Trophoblast cell (in vitro differentiated cells and primary cell): ENCODE data around the gene UPK3B.
"Not testable (repeated sequence)": the region's sequence is repeated elsewhere in the genome, so short reads cannot be mapped to it uniquely, and the experiment has no call there.

Experiments used
- DNase-seq, 2 donors: peaks; one replicate each; pipeline ENCODE4 v3.0.0-alpha.2; 2016
- H2AFZ ChIP-seq: 2 replicates; pipeline ENCODE4 v1.6.1; 2013; ENCODE audit warnings: low read length, moderate library complexity, mild to moderate bottlenecking; ENCODE audit not compliant: insufficient read depth, poor library complexity
- H2AK5ac ChIP-seq: 2 replicates; pipeline ENCODE4 v1.6.1; 2013; ENCODE audit warnings: mild to moderate bottlenecking, low read length
- H2BK120ac ChIP-seq: 2 replicates; pipeline ENCODE4 v1.6.1; 2013; ENCODE audit warnings: low read length, mild to moderate bottlenecking, moderate library complexity; ENCODE audit not compliant: insufficient read depth, poor library complexity
- H2BK12ac ChIP-seq: 2 replicates; pipeline ENCODE4 v1.6.1; 2013; ENCODE audit warnings: mild to moderate bottlenecking, low read length, moderate library complexity
- H2BK5ac ChIP-seq: 2 replicates; pipeline ENCODE4 v1.6.1; 2013; ENCODE audit warnings: low read length, low read depth, moderate library complexity, mild to moderate bottlenecking; ENCODE audit not compliant: poor library complexity
- H3K14ac ChIP-seq: 2 replicates; pipeline ENCODE4 v1.6.1; 2013; ENCODE audit warnings: mild to moderate bottlenecking, low read length
- H3K18ac ChIP-seq: 2 replicates; pipeline ENCODE4 v1.6.1; 2013; ENCODE audit warnings: mild to moderate bottlenecking, low read length
- H3K23ac ChIP-seq: 2 replicates; pipeline ENCODE4 v1.6.1; 2013; ENCODE audit warnings: low read length
- H3K27ac ChIP-seq: 2 replicates; pipeline ENCODE4 v1.5.1; 2013; ENCODE audit warnings: low read depth, mild to moderate bottlenecking, inconsistent platforms, low read length, moderate library complexity
- H3K27me3 ChIP-seq: 2 replicates; pipeline ENCODE4 v1.6.1; 2013; ENCODE audit warnings: inconsistent platforms, mild to moderate bottlenecking, low read length, moderate library complexity; ENCODE audit not compliant: insufficient read depth
- H3K36me3 ChIP-seq, 2 experiments: 1 replicate in 1 of 2; 2 replicates in 1 of 2; pipeline ENCODE4 v1.6.1; 2013; ENCODE audit warnings: low read length in 2 of 2, mild to moderate bottlenecking in 2 of 2, moderate library complexity in 1 of 2; ENCODE audit not compliant: insufficient read depth in 2 of 2, control insufficient read depth in 1 of 2
- H3K4ac ChIP-seq: 2 replicates; pipeline ENCODE4 v1.6.1; 2013; ENCODE audit warnings: low read depth, mild to moderate bottlenecking, low read length, moderate library complexity
- H3K4me1 ChIP-seq, 2 experiments: 1 replicate in 1 of 2; 2 replicates in 1 of 2; pipeline ENCODE4 v1.6.1; 2013; ENCODE audit warnings: low read length in 2 of 2, mild to moderate bottlenecking in 2 of 2, moderate library complexity in 1 of 2; ENCODE audit not compliant: insufficient read depth in 2 of 2, control insufficient read depth in 1 of 2
- H3K4me2 ChIP-seq: 2 replicates; pipeline ENCODE4 v1.6.1; 2013; ENCODE audit warnings: inconsistent platforms, mild to moderate bottlenecking, low read length, moderate library complexity
- H3K4me3 ChIP-seq: 2 replicates; pipeline ENCODE4 v1.5.1; 2013; ENCODE audit warnings: mild to moderate bottlenecking, low read depth, low read length, inconsistent platforms
- H3K79me1 ChIP-seq: one replicate; pipeline ENCODE4 v1.6.1; 2013; ENCODE audit warnings: low read length
- H3K79me2 ChIP-seq: 2 replicates; pipeline ENCODE4 v1.6.1; 2013; ENCODE audit warnings: low read length, mild to moderate bottlenecking; ENCODE audit not compliant: control insufficient read depth, insufficient read depth, poor library complexity
- H3K9ac ChIP-seq: 2 replicates; pipeline ENCODE4 v1.6.1; 2013; ENCODE audit warnings: mild to moderate bottlenecking, low read length
- H3K9me3 ChIP-seq: 2 replicates; pipeline ENCODE4 v1.6.1; 2013; ENCODE audit warnings: low read depth, mild to moderate bottlenecking, control low read depth, inconsistent platforms, low read length; ENCODE audit not compliant: insufficient read depth
- H4K12ac ChIP-seq: 2 replicates; pipeline ENCODE4 v1.6.1; 2013; ENCODE audit warnings: low read depth, mild to moderate bottlenecking, low read length, moderate library complexity
- H4K8ac ChIP-seq: 2 replicates; pipeline ENCODE4 v1.6.1; 2013; ENCODE audit warnings: low read depth, mild to moderate bottlenecking, low read length, moderate library complexity
- H4K91ac ChIP-seq: one replicate; pipeline ENCODE4 v1.6.1; 2013; ENCODE audit warnings: low read depth, mild to moderate bottlenecking, low read length, moderate library complexity
- WGBS: extraction: QIAGEN DNeasy Blood & Tissue Kit; methylation state at CpG from one replicate; pipeline ENCODE4 v1.1.7; 2013; ENCODE audit warnings: missing lambda C conversion rate; ENCODE audit not compliant: insufficient read length, insufficient coverage; ENCODE audit errors: extremely low coverage; 5-methylcytosine and 5-hydroxymethylcytosine counted together

Gene UPK3B

GRCh38 chr7:76464959-76465358, 45.4 kb upstream of the UPK3B start:
- H3K18ac ChIP-seq, DNase-seq, H4K12ac ChIP-seq, H3K79me2 ChIP-seq, H3K27me3 ChIP-seq, H3K4ac ChIP-seq, H3K23ac ChIP-seq, H3K14ac ChIP-seq, H2AFZ ChIP-seq, H2BK12ac ChIP-seq, H3K4me3 ChIP-seq, H4K91ac ChIP-seq, H3K9me3 ChIP-seq, H3K79me1 ChIP-seq, H2BK5ac ChIP-seq, H4K8ac ChIP-seq, H2AK5ac ChIP-seq, H3K36me3 ChIP-seq, H3K27ac ChIP-seq, H3K4me1 ChIP-seq, H3K4me2 ChIP-seq, H2BK120ac ChIP-seq, H3K9ac ChIP-seq: not testable (repeated sequence)
- no CpG with 5 or more reads among the region's 5 CpGs for WGBS

- not testable (repeated sequence) for DNase-seq, H3K23ac ChIP-seq, H3K79me2 ChIP-seq, H3K4ac ChIP-seq, H3K9me3 ChIP-seq, H3K4me3 ChIP-seq, H2BK5ac ChIP-seq, H3K27ac ChIP-seq, H3K4me2 ChIP-seq, H2BK120ac ChIP-seq, H3K36me3 ChIP-seq, H3K9ac ChIP-seq, H4K91ac ChIP-seq, H3K27me3 ChIP-seq, H2BK12ac ChIP-seq, H3K79me1 ChIP-seq, H3K14ac ChIP-seq, H3K18ac ChIP-seq, H2AFZ ChIP-seq, H2AK5ac ChIP-seq, H4K8ac ChIP-seq, H3K4me1 ChIP-seq, H4K12ac ChIP-seq
- WGBS, result no CpG with 5 or more reads among the region's 8 CpGs
Observed at GRCh38 chr7:76465950-76466349, 44.4 kb upstream of the UPK3B start.

GRCh38 chr7:76467743-76468404, 42.5 kb upstream of the UPK3B start:
- H2BK120ac ChIP-seq, H3K4me1 ChIP-seq, H3K27ac ChIP-seq, DNase-seq, H3K14ac ChIP-seq, H4K12ac ChIP-seq, H4K8ac ChIP-seq, H4K91ac ChIP-seq, H2BK12ac ChIP-seq, H3K4me2 ChIP-seq, H3K18ac ChIP-seq, H2AK5ac ChIP-seq, H3K27me3 ChIP-seq, H3K36me3 ChIP-seq, H3K23ac ChIP-seq, H3K9ac ChIP-seq, H3K4me3 ChIP-seq, H3K9me3 ChIP-seq, H2BK5ac ChIP-seq, H3K79me1 ChIP-seq, H3K79me2 ChIP-seq, H2AFZ ChIP-seq: not testable (repeated sequence)
- WGBS, result no CpG with 5 or more reads among the region's 14 CpGs
- H3K4ac ChIP-seq, result peak overlapping the region; percentile 46

GRCh38 chr7:76471556-76472221, 38.7 kb upstream of the UPK3B start:
- not testable (repeated sequence) for H3K14ac ChIP-seq, H3K36me3 ChIP-seq, H2AFZ ChIP-seq, H3K23ac ChIP-seq, H4K91ac ChIP-seq, H3K4ac ChIP-seq, H2BK120ac ChIP-seq, H3K4me3 ChIP-seq, H3K18ac ChIP-seq, H2BK5ac ChIP-seq, H3K79me2 ChIP-seq, H3K4me2 ChIP-seq, H2BK12ac ChIP-seq, H4K8ac ChIP-seq, H3K9me3 ChIP-seq, H3K27me3 ChIP-seq, H3K79me1 ChIP-seq, H3K4me1 ChIP-seq, H3K27ac ChIP-seq, H4K12ac ChIP-seq, H2AK5ac ChIP-seq, H3K9ac ChIP-seq
- WGBS, result no CpG with 5 or more reads among the region's 10 CpGs
- DNase-seq, result peak in 1 of 2 donors; percentile 3
